HL-60 (cell line): ENCODE data around the gene RAB31.

Source experiments
- DNase-seq, 2 experiments: peaks; one replicate each; pipeline ENCODE4 v3.0.0-alpha.2; 2010 to 2020; ENCODE audit warnings: low read depth in 1 of 2, low spot score in 1 of 2
- H3K27ac ChIP-seq: fragments of 250-450 bp; sonication (Bioruptor Pico); replicated peaks from 2 replicates; pipeline ENCODE4 v1.5.1; 2020; ENCODE audit warnings: mild to moderate bottlenecking, moderate library complexity
- H3K27me3 ChIP-seq: fragments of 250-450 bp; sonication (Bioruptor Pico); 2 replicates; pipeline ENCODE4 v1.5.1; 2021; ENCODE audit warnings: mild to moderate bottlenecking, moderate library complexity; ENCODE audit not compliant: insufficient read depth, poor library complexity, severe bottlenecking
- H3K4me3 ChIP-seq: replicated peaks from 2 replicates; pipeline ENCODE4 v1.5.1; 2011; ENCODE audit warnings: mild to moderate bottlenecking, control low read depth, low read length; ENCODE audit not compliant: insufficient read depth
- GABPA ChIP-seq: IDR thresholded peaks from 2 replicates; pipeline ENCODE4 v1.6.1; 2012; ENCODE audit warnings: low read depth
- POLR2AphosphoS5 ChIP-seq: IDR thresholded peaks from 2 replicates; pipeline ENCODE4 v1.6.1; 2012; ENCODE audit warnings: low read depth
- SPI1 ChIP-seq: IDR thresholded peaks from 2 replicates; pipeline ENCODE4 v1.6.1; 2012; ENCODE audit warnings: low read depth, mild to moderate bottlenecking, borderline replicate concordance
- TF ChIP-seq, protein P1 (sequence below): IDR thresholded peaks from one replicate; pipeline ENCODE4 v1.5.1; 2011; ENCODE audit warnings: low read length, control low read depth, inconsistent platforms; ENCODE audit not compliant: insufficient read depth
- TF ChIP-seq, protein P2 (sequence below): IDR thresholded peaks from 2 replicates; pipeline ENCODE4 v1.6.1; 2012; ENCODE audit warnings: low read depth; ENCODE audit not compliant: insufficient replicate concordance

The RAB31 gene

GRCh38 chr18:9885170-9886004, 177.3 kb downstream of the RAB31 start, which contains the start of gene TXNDC2:
TSS of gene TXNDC2 (plus strand) at chr18:9885973. CDS start at chr18:9886681, 708 bp downstream.
- Histone ChIP-seq H3K27me3 (no peaks in the 10 kb centered on the region), H3K27ac (no peak within 1 kb of the TSS), H3K4me3 (no peak within 1 kb of the TSS)
- DNase-seq = no peak
- TF ChIP-seq, protein P1, sequence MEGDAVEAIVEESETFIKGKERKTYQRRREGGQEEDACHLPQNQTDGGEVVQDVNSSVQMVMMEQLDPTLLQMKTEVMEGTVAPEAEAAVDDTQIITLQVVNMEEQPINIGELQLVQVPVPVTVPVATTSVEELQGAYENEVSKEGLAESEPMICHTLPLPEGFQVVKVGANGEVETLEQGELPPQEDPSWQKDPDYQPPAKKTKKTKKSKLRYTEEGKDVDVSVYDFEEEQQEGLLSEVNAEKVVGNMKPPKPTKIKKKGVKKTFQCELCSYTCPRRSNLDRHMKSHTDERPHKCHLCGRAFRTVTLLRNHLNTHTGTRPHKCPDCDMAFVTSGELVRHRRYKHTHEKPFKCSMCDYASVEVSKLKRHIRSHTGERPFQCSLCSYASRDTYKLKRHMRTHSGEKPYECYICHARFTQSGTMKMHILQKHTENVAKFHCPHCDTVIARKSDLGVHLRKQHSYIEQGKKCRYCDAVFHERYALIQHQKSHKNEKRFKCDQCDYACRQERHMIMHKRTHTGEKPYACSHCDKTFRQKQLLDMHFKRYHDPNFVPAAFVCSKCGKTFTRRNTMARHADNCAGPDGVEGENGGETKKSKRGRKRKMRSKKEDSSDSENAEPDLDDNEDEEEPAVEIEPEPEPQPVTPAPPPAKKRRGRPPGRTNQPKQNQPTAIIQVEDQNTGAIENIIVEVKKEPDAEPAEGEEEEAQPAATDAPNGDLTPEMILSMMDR = no peak

GRCh38 chr18:9886005-9886348, 177.9 kb downstream of the RAB31 start:
- no peak for DNase-seq
- TF ChIP-seq, protein P1 = no peak
- TF ChIP-seq SPI1 (no peak), GABPA (no peak), POLR2AphosphoS5 (no peak)
- TF ChIP-seq, protein P2, sequence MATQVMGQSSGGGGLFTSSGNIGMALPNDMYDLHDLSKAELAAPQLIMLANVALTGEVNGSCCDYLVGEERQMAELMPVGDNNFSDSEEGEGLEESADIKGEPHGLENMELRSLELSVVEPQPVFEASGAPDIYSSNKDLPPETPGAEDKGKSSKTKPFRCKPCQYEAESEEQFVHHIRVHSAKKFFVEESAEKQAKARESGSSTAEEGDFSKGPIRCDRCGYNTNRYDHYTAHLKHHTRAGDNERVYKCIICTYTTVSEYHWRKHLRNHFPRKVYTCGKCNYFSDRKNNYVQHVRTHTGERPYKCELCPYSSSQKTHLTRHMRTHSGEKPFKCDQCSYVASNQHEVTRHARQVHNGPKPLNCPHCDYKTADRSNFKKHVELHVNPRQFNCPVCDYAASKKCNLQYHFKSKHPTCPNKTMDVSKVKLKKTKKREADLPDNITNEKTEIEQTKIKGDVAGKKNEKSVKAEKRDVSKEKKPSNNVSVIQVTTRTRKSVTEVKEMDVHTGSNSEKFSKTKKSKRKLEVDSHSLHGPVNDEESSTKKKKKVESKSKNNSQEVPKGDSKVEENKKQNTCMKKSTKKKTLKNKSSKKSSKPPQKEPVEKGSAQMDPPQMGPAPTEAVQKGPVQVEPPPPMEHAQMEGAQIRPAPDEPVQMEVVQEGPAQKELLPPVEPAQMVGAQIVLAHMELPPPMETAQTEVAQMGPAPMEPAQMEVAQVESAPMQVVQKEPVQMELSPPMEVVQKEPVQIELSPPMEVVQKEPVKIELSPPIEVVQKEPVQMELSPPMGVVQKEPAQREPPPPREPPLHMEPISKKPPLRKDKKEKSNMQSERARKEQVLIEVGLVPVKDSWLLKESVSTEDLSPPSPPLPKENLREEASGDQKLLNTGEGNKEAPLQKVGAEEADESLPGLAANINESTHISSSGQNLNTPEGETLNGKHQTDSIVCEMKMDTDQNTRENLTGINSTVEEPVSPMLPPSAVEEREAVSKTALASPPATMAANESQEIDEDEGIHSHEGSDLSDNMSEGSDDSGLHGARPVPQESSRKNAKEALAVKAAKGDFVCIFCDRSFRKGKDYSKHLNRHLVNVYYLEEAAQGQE = no peak

DNA sequence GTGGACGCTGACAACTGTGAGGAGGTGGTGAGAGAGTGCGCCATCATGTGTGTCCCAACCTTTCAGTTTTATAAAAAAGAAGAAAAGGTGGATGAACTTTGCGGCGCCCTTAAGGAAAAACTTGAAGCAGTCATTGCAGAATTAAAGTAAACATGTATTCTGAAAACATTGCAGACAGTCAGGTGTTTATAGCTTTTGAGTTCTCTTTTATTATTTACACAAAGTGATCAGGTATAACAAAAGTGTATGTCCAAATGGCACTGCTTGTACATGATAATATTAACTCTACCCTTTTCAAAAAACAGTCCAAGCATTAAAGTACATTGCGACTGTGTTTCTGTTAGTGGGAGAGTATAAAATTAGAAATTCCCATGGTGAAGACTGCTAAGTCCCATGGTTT, 179.9 kb downstream of the RAB31 start:
- no peak for TF ChIP-seq POLR2AphosphoS5
- TF ChIP-seq, protein P1 = no peak
- no peak for TF ChIP-seq GABPA
- TF ChIP-seq, protein P2 = no peak
- no peak for TF ChIP-seq SPI1
- H3K27ac ChIP-seq = no peak overlapping the region

More at GRCh38 chr18:9886005-9886348, 177.9 kb downstream of the RAB31 start:
- H3K4me3 ChIP-seq = no peak overlapping the region
- no peak overlapping the region for H3K27ac ChIP-seq
- no peaks in the 10 kb centered on the region for H3K27me3 ChIP-seq

DNA sequence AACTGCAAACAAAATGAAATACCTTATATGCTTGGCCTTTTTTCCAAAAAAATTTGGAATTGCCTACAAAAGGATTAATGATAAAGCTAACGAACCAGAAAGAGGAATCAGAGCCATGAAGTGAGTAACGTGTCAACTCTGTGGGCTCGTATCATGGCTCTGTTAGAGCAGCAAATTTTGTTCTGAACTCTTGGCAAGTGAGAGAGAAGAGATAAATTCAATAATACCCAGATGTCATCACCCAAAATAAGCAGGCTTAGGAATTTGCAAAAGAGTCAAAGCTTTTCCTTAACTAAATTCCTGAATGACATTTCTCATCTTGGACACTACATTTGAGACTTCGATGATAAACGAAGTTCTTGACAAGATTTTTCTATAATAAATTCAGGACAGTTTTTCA, 182.1 kb downstream of the RAB31 start:
- Histone ChIP-seq H3K27ac (no peak overlapping the region), H3K27me3 (no peaks in the 10 kb centered on the region), H3K4me3 (no peak overlapping the region)
- no peak for DNase-seq
- TF ChIP-seq, protein P2 = no peak
- TF ChIP-seq GABPA (no peak), SPI1 (no peak), POLR2AphosphoS5 (no peak)
- TF ChIP-seq, protein P1 = no peak

More for the DNA sequence above, 179.9 kb downstream of the RAB31 start:
- Histone ChIP-seq H3K4me3 (no peak overlapping the region), H3K27me3 (no peaks in the 10 kb centered on the region)
- no peak for DNase-seq
